HG02943 (cell line): Measurements from ENCODE around the gene SEMA6C.
"Not testable (repeated sequence)": the region's sequence is repeated elsewhere in the genome, so short reads cannot be mapped to it uniquely, and the experiment has no call there.

ENCODE experiments used
- ATAC-seq: cut with Tn5 transposase; IDR thresholded peaks from one replicate; pipeline ENCODE4 v1.9.1; 2021; ENCODE audit warnings: mild to moderate bottlenecking, low read depth, moderate library complexity; ENCODE audit not compliant: unreplicated experiment

The SEMA6C gene

DNA sequence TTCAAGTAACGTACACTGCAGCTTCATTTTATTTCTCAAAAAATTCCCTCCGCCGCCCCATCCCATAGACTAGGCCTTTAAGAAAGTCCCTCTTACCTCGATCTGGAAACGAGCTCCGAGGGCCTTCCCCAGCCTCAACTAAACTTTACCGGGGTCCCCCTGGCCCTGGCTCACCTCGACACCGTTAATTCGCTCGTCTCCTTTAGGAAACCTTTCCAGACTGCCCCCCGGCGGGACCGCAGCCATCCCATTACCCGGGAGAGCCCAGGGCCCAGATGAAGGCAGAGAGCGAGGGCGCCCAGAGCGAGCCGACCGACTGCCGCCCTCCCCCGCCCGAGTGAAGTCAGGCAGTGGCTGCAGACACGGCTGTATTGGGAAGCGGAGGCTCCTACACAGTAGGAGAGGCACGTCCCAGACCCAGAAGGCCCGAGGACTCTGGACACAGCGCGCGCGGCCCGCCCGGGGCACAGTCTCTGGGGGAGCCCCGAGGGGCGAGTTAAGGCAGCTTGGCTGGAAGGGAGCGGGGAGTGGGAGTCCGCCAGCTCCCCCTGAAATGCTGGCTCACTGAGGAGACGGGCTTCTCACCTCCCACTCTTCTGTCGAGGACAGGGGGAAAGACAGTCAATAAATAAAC, 14.6 kb downstream of the SEMA6C start:
- ATAC-seq: no peak

DNA sequence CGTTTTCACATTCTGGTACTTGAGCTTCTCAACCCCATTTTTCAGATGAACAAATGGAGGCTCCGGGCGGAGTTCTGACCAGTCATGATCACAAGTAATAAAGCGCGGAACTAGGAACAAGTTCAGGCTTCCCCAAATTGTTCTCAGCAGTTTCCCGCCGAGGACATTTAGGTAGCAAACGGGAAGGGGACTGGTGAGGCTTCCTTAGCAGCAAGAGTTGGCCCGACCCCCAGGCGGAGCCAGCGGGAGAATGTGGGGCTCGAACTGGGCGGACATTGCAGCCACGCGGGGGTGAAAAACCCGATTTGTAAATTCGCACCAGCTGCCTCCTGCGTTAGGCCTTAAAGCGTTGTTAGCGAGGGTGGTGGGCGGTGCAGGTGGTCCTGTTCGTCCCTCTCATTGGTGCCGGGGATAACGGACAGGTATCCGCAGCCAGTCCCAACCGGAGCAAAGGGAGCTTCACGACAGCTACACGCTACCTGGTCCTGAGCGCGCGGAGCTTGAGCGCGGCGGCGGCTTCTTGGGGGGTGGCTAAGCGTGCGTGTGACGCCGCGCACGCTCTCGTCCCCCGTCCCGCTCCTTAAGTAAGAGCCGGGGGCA, 15.3 kb downstream of the SEMA6C start:
- no peak for ATAC-seq

GRCh38 chr1:151128800-151129199, 17.6 kb downstream of the SEMA6C start:
- no peak for ATAC-seq

DNA sequence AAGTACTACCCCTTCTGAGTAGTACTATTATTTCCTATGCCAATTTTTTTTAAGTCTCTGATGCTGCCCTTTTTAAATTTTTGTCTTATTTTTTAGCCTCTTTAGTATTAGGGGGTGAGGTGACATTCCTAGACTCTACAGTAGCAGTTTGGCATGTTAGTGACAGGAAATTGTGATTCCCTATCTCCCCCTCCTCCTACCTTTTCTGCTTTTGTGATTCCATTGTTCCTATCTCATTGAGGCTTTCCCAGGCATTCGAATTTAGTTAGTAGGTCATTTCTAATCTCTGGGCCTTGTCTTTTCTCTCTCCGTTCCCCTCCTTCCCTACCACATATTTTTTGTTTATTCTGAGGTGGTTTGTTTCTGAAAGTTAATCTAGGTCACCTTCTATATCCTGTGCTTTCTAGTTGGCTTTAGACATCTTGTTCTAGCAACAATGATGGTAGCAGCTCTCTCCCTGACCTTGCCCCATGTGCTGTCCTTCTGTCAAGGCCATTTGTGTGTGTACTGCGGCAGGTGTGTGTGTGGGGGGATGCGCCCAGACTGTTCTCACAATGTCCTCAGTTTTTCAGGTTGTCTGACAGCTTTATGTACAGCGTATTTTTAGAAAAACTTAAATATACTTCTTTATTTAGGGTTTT, 21.5 kb downstream of the SEMA6C start:
- no peak for ATAC-seq

DNA sequence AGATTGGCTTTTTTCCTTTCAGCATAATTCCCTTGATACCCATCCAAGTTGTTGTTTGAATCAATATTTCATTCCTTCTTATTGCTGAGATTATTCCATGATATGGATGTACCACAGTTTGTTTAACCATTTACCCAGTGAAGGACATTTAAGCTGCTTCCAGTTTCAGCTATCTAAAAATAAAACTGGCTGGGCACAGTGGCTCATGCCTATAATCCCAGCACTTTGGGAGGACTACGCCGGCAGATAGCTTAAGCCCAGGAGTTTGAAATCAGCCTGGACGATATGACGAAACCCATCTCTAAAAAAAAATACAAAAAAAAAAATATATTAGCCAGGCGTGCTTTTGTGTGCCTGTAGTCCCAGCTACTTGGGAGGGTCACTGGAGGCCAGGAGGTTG, 32.6 kb downstream of the SEMA6C start:
- no peak for ATAC-seq

- no peak for ATAC-seq
These were observed 38.1 kb downstream of the SEMA6C start for GRCh38 chr1:151108331-151108730.

- no peak for ATAC-seq
These were observed 39.5 kb downstream of the SEMA6C start for GRCh38 chr1:151106894-151107293.

DNA sequence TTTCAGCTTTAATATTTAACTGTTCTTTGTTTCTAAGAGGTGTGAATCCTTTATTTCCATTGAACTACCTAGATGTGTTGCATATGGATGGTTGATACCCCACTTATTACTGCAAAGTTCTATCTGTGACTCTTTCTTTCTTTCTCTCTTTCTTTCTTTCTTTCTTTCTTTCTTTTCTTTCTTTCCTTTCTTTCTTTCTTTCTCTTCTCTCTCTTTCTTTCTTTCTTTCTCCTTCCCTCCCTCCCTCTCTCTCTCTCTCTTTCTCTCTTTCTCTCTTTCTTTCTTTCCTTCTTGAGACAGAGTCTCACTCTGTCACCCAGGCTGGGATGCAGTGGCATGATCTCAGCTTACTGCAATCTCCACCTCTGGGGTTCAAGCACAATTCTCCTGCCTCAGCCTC, 41.8 kb downstream of the SEMA6C start:
- ATAC-seq: no peak

DNA sequence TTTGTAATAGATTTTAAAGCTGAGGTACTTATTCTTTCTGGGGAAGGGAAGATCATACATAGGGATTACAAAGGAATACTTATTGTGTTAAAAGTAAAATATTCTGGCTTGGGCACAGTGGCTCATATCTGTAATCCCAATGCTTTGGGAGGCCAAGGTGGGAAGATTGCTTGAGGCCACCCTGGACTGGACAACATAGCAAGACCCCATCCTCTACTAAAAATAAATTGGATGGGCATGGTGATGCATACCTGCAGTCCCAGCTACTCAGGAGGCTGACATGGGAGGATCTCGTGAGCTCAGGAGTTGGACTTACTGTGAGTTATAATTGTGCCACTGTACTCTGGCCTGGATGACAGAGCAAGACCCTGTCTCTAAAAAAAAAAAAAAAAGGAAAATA, 48.3 kb downstream of the SEMA6C start:
- ATAC-seq: no peak

GRCh38 chr1:151097426-151097825, 49.0 kb downstream of the SEMA6C start:
- not testable (repeated sequence) for ATAC-seq

GRCh38 chr1:151085953-151086559, 60.4 kb downstream of the SEMA6C start:
- no peak for ATAC-seq
